GM18858 (cell line): Measurements from ENCODE around the gene CRTC1.
"Not testable (repeated sequence)": the region's sequence is repeated elsewhere in the genome, so short reads cannot be mapped to it uniquely, and the experiment has no call there.

Experiments used
- ATAC-seq: cut with Tn5 transposase; IDR thresholded peaks from one replicate; pipeline ENCODE4 v1.9.1; 2021; ENCODE audit not compliant: unreplicated experiment

Gene CRTC1

DNA sequence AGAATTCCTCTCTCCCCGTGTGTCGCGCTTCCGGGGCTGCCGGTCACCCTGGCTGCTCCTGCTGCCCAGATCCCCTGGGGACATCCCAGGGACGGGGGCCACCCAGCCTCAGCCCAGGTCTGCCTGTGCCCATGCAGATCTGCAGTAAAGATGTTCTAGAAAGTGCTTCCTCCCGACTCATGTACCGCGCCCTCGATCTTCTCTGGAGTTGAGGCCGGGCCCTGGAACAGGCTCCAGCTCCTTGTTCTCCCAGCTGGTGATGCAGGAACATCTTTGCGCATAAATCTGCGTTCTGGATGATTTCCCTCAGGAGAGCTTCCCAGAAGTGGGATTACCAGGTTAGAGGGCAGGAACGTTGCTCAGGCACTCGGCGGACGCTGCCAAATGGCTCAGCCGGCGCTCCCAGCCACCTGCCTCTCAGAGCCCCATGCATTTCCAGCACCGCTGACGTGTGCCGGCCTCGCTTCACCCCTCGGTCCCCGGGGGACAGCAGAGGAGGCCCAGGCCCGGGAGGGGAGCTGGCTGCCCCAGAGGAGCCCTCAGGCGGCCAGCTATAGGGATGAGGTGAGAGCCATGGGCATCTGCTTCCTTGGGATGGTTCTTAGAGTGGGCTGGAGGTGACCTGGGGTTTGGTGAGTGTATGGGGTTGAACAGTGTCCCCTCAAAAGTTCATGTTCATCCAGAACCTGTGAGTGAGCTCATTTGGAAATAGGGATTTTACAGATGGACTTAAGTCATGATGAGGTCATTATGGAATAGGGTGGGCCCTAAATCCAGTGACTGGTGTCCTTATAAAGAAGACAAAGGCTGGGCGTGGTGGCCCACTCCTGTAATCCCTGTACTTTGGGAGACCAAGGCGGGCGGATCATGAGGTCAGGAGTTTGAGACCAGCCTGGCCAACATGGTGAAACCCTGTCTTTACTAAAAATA lies 42.6 kb downstream of the CRTC1 start:
- no peak for ATAC-seq

DNA sequence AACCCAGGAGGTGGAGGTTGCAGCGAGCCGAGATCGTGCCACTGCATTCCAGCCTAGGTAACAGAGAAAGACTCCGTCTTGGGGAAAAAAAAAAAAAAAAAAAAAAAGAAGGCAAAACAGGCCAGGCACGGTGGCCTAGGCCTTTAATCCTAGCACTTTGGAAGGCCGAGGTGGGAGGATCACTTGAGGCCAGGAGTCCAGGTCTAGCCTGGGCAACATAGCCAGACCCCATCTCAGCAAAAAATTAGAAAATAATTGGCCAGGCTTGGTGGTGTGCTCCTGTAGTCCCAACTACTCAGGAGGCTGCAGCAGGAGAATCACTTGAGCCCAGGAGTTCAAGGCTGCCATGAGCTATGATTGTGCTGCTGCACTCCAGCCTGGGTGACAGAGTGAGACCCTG lies 43.4 kb downstream of the CRTC1 start:
- ATAC-seq, result no peak

DNA sequence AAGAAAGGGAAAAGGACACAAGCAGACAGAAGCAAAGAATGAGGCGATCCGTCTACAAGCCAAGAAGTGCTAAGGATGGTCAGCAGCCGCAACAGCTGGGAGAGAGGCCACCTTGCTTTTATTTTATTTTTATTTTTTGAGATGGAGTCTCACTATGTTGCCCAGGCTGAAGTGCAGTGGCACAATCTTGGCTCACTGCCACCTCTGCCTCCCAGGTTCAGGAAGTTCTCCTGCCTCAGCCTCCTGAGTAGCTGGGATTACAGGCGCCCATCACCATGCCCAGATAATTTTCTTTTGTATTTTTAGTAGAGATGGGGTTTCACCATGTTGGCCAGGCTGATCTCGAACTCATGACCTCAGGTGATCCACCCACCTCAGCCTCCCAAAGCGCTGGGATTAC lies 44.1 kb downstream of the CRTC1 start:
- ATAC-seq, result not testable (repeated sequence)

DNA sequence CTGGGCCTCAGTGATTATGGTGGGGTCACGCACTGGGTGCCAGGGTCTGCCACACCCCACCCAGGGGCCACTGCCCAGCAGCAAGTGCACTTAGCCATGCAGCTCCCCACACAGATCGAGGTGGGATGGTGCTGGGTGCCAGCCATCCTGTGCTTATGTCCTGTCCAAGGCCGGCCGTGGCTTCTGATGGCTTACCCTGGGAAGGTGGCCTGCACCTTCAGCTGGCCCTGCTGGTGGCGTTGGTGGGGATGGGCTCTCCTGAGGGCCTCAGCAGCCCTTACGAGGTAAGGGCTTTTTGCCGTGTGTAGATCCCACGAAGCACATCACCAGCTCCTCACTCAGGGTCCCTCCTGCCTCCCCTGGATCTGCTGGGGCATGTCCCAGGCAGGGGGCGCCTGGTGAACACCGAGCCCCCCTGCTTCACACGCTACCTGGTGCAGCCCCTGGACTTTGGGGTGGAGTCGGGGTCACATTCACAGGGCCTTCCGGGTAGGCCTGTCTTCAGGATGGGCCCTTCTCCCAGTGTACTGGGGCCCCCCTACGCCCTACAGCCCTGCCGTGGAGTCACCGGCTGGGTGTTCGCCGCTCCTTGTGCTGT lies 46.6 kb downstream of the CRTC1 start:
- ATAC-seq, result no peak

- ATAC-seq, result no peak
Measured at GRCh38 chr19:18730885-18731513, 47.5 kb downstream of the CRTC1 start.

- no peak for ATAC-seq
Measured at GRCh38 chr19:18731562-18732008, 48.1 kb downstream of the CRTC1 start.

DNA sequence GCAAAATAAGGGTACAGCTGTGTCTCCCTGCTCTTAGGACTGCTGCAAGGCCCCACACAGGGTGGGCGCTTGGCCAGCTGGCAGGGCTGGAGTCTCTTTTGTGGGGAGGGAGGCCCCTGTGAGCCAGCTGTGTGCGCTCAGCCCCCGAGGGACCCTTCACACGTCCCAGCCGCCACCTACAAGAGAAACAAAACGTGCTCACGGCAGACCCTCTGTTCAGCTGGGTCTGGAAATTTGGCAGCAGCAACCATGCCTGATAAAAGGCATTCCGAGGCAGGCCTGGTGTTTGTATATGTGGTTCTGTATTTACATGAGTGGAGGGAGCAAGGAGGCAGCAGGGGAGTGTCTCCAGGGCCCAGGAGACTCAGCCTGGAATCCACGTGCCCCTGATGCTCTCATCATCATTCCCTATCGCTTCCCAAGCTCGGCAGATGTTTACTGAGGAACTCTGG lies 49.7 kb downstream of the CRTC1 start:
- no peak for ATAC-seq

- ATAC-seq, result not testable (repeated sequence)
Measured at GRCh38 chr19:18733762-18734332, 50.4 kb downstream of the CRTC1 start.

DNA sequence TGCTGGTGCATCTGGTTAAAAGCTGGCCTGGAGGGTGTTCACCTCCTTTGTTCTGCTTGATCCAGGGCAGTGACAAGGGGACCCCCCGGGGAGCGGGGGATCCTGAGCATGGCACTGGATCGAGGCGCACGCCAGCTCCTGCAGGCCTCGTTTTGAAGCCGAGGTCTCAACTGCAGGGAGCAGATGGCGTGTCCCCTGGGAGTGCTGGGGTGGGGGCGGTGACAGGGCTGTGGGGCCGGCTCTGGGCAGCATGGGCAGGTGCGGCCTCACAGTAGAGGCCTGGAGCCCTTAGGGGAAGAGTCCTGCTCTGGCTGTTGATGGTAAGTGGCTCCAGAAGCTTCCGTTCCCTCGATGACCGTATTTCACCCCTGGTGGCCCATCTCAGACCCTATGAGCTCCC lies 51.8 kb downstream of the CRTC1 start:
- no peak for ATAC-seq

DNA sequence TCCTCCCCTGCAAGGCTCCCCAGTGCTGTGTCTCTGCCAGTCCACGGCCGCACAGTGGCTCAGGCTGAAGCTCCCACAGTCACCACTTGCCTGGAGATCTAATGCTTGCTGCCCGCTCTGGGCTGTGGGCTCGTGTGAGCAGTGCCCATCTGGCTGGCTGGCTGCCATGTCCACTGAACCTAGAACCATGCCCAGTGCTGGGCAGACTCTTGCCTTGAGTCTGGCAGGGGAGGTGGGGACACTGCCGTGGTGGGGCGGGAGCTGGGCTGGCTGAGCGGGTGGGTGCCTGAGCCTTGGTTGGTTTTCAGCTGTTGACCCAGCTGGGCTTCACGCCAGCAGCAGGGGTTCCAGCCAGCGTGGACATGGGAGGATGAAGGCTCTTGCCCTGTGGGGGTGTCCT lies 52.3 kb downstream of the CRTC1 start:
- no peak for ATAC-seq

- no peak for ATAC-seq
Measured at GRCh38 chr19:18736415-18737336, 53.2 kb downstream of the CRTC1 start.

GRCh38 chr19:18737337-18737953 lies 54.0 kb downstream of the CRTC1 start:
- no peak for ATAC-seq

- ATAC-seq, result no peak
Measured at GRCh38 chr19:18737954-18738351, 54.5 kb downstream of the CRTC1 start.

GRCh38 chr19:18738961-18739690 lies 55.6 kb downstream of the CRTC1 start:
- ATAC-seq, result no peak

- no peak for ATAC-seq
Measured at GRCh38 chr19:18741124-18742121, 57.9 kb downstream of the CRTC1 start.

- ATAC-seq, result no peak
Measured at GRCh38 chr19:18742324-18742723, 58.8 kb downstream of the CRTC1 start.

- ATAC-seq, result no peak
Measured at GRCh38 chr19:18742838-18743783, 59.6 kb downstream of the CRTC1 start.
